GM13976 (cell line): ENCODE measurements around the gene FHAD1.

Experiments used
- DNase-seq: peaks from one replicate; pipeline ENCODE4 v3.0.0; 2012; ENCODE audit warnings: low spot score
- in situ Hi-C: fragments of 300-500 bp; cut with MboI; formaldehyde crosslinking; loops from one replicate; pipeline ENCODE4 v1.12.0; 2022; ENCODE audit warnings: low sequenced_read_pairs, mixed read lengths, inconsistent platforms; ENCODE audit not compliant: unreplicated experiment
- TF ChIP-seq, protein P1 (sequence below): IDR thresholded peaks from 2 replicates; pipeline ENCODE4 v1.5.1; 2012; ENCODE audit warnings: borderline replicate concordance, mild to moderate bottlenecking; ENCODE audit not compliant: insufficient read depth; ENCODE audit errors: extremely low read depth, missing control alignments, control extremely low read depth

Gene FHAD1

DNA sequence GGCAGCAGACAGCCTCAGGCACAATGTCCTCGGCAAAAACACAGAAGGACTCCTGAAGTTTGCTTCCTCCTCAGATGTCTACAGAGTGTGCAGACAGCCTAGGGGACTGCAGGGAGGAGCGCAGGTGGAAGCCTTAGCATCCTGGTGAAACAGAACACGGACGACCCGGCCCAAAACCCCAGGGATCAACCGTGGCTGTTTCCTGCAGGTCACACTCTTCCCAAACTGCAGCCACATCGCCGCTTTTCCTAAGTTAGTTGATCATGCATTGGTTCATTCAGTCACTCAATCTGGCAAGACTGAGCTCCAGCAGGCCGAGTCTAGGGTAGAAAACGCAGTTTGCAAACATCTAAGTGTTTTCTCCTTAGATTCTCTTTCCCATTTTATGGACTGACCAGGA is 33.4 kb downstream of the FHAD1 start:
- TF ChIP-seq, protein P1, sequence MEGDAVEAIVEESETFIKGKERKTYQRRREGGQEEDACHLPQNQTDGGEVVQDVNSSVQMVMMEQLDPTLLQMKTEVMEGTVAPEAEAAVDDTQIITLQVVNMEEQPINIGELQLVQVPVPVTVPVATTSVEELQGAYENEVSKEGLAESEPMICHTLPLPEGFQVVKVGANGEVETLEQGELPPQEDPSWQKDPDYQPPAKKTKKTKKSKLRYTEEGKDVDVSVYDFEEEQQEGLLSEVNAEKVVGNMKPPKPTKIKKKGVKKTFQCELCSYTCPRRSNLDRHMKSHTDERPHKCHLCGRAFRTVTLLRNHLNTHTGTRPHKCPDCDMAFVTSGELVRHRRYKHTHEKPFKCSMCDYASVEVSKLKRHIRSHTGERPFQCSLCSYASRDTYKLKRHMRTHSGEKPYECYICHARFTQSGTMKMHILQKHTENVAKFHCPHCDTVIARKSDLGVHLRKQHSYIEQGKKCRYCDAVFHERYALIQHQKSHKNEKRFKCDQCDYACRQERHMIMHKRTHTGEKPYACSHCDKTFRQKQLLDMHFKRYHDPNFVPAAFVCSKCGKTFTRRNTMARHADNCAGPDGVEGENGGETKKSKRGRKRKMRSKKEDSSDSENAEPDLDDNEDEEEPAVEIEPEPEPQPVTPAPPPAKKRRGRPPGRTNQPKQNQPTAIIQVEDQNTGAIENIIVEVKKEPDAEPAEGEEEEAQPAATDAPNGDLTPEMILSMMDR = no peak
- in situ Hi-C loops = no loop called here
- no peak for DNase-seq

DNA sequence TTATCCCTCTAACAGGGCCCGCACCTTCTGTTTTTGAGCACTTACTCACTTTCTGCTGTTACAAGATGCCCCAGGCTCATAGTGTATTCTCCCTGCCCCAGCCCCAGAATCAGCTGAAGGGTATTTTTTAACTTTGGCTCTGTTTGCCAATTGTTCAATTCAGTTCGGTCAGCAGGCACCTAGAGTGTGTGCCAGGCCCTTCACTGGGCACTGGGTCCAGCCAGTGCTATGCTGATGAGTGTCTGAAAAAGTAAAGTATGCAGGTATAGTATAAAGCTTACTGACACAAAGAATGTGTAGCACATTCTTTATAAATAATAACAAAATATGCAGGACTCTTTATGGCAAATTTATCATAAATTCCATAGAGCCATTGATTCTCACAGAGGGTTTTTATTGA is 35.0 kb downstream of the FHAD1 start:
- no peak for DNase-seq
- in situ Hi-C loops = no loop called here
- TF ChIP-seq, protein P1 = no peak

DNA sequence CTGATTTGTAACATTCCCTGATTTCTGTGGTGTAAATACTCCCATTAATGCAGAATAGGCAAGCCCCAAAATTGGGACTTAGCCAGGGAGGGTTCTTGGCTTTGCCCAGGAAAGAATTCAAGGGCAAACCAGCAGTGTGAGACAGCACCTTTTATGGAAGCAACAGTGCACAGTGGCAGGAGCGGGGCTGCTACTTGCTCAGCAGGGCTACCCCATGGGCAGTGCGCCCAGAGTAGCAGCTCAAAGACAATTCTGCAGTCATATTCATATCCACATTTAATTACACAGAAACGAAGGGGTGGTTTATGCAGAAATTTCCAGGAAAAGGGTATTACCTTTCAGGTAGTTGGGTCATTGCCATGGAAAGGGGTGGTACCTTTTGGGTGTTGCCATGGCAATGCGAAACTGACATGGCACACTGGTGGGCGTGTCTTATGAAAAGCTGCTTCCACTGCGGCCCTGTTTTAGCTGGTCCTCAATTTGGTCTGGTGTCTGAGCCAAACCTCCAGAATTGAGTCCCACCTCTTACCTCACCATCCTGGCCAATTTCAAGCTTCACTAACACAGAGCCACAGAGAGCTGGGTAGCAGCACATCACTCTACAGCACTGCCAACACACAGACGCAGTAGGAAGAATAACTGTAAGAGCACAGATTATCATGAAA is 35.9 kb downstream of the FHAD1 start:
- DNase-seq = no peak
- TF ChIP-seq, protein P1 = no peak
- in situ Hi-C loops = no loop called here

DNA sequence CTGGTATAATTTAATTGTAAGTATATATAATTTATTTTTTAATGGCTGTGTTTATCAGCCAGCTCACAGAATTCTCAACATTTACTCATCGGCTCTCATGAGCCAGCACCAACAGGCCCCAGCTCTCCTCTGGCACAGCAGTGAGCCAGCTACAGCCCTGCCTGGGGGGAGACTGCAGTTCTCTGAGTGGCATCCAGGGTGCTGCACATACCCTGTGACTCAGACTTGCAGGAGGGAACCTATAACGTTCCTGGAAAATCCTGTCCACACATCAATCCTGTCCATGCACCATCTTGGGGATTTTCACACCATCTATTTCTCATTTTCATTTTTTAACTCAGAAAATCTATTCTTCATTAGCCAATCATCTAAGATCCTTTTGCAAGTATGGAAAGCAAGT is 36.5 kb downstream of the FHAD1 start:
- DNase-seq = no peak
- TF ChIP-seq, protein P1 = no peak
- in situ Hi-C loops = no loop called here

DNA sequence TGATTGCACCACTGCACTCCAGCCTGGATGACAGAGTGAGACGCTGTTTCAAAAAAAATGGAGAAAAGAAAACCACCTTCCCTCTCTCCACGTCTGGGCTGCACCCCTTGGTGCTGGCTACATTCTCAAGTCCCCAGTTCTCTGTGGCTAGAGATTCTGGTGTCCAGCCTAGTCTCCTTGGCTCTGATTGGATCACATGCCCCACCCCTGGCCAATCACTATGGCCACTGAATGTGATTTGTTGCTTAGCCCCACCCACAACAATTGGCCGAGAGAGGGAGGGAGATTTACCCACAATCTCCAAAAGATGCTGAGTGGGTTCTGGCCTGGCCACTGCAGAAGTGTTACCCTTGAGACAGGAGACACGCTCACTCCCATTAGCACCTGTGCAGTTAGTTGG is 39.4 kb downstream of the FHAD1 start:
- in situ Hi-C loops = no loop called here
- DNase-seq = no peak
- TF ChIP-seq, protein P1 = no peak

DNA sequence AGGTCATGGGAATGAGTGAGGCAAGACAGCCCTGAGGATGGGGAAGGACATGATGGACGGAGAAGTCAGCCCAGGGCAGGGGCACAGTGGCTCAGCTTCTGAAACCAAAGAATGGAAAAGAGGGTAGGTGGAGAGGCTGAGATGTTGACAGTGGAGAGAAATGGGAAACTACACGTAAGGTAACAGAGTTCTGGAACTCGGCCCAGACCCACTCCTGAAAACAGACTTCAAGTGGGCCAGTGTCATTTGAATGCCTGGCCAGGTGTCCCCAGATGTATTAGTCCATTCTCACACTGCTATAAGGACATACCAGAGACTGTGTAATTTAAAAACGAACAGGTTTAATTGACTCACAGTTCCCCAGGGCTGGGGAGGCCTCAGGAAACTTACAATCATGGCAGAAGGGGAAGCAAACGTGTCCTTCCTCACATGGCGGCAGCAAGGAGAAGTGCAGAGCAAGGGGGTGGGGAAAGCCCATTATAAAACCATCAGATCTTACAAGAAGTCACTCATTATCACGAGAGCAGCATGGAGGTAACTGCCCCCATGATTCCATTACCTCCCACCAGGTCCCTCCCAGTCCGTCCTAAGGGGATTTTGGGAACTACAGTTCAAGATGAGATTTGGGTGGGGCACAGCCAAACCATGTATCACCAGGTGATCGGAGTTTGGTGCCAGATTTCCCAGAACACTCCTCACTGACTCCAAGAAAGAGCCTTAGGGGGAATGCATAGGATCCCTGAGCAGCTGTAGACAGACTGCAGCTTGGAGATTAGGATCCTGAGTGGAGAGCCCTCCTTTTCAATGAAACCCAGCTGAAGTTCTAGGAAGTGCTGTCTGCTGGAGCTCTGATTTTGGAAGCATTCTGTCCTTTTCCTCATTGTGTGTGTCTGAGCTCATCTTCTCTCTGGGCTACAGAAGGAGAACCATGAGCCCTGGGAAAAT is 40.3 kb downstream of the FHAD1 start:
- in situ Hi-C loops = no loop called here
- DNase-seq = no peak
- TF ChIP-seq, protein P1 = no peak
